Measurements from ENCODE around the gene SPSB1.

SPSB1 gene

DNA sequence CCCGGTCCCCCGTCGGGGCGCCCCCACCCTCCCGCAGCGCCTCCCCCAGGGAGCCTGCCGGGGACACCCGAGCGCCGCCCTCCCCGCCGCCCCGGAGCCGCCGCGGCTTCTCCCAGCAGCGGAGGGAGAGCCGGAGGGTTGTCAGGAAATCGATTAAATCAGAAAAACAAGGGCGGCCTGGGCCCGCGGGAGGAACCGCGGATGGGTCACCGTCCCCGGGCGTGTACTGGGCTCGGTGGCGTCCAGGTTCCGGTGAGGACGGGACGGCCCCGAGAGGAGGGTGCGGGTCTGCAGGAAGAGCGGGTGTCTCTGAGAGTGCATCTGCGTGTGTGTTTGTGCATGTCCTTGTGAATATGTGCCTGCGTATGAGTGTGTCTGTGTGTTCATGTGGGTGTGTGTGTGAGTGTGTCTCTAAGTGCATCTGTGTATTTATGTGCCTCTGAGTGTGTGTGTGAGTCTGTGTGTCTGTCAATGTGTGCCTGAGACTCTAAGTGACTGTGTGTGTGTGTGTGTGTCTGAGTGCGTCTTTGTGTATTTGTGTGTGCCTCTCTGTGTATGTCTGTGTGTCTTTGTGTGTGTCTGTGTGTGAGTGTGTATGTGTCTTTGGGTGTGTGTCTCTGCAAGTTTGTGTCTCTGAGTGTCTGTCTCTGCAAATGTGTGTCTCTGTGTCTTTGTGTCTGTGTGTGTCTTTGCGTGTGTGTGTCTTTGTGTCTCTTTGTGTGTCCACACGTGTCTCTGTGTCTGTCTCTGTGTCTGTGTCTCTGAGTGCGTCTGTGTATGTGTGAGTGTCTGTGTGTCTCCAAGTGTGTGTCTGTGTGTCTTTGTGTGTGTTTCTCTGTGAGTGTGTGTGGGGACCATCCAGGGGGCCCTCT is 1.1 kb downstream of the SPSB1 start (continued):
- TF ChIP-seq SCRT2 (tag by site-specific recombination; IDR thresholded peaks at IDR 0.05) (no peak), ZFP37 (tag by site-specific recombination; IDR thresholded peaks at IDR 0.05) (peak; percentile 77; the same call in 1 of the 2 replicates), ZBTB17 (tag by site-specific recombination; IDR thresholded peaks at IDR 0.05) (peak; percentile 63), RBAK (tag by site-specific recombination; IDR thresholded peaks at IDR 0.05) (no peak), SP7 (tag by site-specific recombination; IDR thresholded peaks at IDR 0.05) (peak; percentile 71), SALL2 (tag by site-specific recombination; IDR thresholded peaks at IDR 0.05; ENCODE audit: borderline replicate concordance) (peak; percentile 81; the same call in 1 of the 2 replicates), ZNF335 (tag by site-specific recombination; conservative IDR thresholded peaks at IDR 0.05) (peak; percentile 80), ZNF521 (tag by site-specific recombination; IDR thresholded peaks at IDR 0.05) (no peak; the same call in 1 of the 2 replicates), ZNF157 (tag by site-specific recombination; IDR thresholded peaks at IDR 0.05) (0 out of 2 replicates have a peak, but pooled peaks have one; percentile 37), ZNF791 (tag by site-specific recombination; IDR thresholded peaks at IDR 0.05) (peak; percentile 28; the same call in 1 of the 2 replicates), ZNF76 (tag by site-specific recombination; IDR thresholded peaks at IDR 0.05; ENCODE audit: borderline replicate concordance, low read depth) (0 out of 2 replicates have a peak, but pooled peaks have one; percentile 28), ZNF146 (tag by site-specific recombination; IDR thresholded peaks at IDR 0.05) (no peak), ZNF830 (tag by site-specific recombination; IDR thresholded peaks at IDR 0.05; ENCODE audit: low read depth) (no peak), ZNF777 (tag by site-specific recombination; IDR thresholded peaks at IDR 0.05; ENCODE audit: borderline replicate concordance) (no peak), ZNF596 (tag by site-specific recombination; IDR thresholded peaks at IDR 0.05) (no peak), ZNF2 (tag by site-specific recombination; IDR thresholded peaks at IDR 0.05) (peak; percentile 97), GLI4 (tag by site-specific recombination; IDR thresholded peaks at IDR 0.05) (no peak), ZNF324 (tag by site-specific recombination; IDR thresholded peaks at IDR 0.05) (peak; percentile 84), MEIS1 (CRISPR knock-in tag; IDR thresholded peaks at IDR 0.05; ENCODE audit: borderline replicate concordance) (no peak), OSR2 (tag by site-specific recombination; IDR thresholded peaks at IDR 0.05) (no peak), ZNF792 (tag by site-specific recombination; IDR thresholded peaks at IDR 0.05) (peak; percentile 59), ZNF214 (tag by site-specific recombination; IDR thresholded peaks at IDR 0.05; ENCODE audit: borderline replicate concordance) (no peak), ZBTB48 (tag by site-specific recombination; IDR thresholded peaks at IDR 0.05) (peak; percentile 72), ZNF132 (tag by site-specific recombination; IDR thresholded peaks at IDR 0.05; ENCODE audit: borderline replicate concordance) (no peak), GLIS1 (tag by site-specific recombination; IDR thresholded peaks at IDR 0.05) (peak; percentile 67), ZBTB20 (tag by site-specific recombination; IDR thresholded peaks at IDR 0.05) (peak; percentile 55; the same call in 1 of the 2 replicates)
- TF ChIP-seq, protein P1, sequence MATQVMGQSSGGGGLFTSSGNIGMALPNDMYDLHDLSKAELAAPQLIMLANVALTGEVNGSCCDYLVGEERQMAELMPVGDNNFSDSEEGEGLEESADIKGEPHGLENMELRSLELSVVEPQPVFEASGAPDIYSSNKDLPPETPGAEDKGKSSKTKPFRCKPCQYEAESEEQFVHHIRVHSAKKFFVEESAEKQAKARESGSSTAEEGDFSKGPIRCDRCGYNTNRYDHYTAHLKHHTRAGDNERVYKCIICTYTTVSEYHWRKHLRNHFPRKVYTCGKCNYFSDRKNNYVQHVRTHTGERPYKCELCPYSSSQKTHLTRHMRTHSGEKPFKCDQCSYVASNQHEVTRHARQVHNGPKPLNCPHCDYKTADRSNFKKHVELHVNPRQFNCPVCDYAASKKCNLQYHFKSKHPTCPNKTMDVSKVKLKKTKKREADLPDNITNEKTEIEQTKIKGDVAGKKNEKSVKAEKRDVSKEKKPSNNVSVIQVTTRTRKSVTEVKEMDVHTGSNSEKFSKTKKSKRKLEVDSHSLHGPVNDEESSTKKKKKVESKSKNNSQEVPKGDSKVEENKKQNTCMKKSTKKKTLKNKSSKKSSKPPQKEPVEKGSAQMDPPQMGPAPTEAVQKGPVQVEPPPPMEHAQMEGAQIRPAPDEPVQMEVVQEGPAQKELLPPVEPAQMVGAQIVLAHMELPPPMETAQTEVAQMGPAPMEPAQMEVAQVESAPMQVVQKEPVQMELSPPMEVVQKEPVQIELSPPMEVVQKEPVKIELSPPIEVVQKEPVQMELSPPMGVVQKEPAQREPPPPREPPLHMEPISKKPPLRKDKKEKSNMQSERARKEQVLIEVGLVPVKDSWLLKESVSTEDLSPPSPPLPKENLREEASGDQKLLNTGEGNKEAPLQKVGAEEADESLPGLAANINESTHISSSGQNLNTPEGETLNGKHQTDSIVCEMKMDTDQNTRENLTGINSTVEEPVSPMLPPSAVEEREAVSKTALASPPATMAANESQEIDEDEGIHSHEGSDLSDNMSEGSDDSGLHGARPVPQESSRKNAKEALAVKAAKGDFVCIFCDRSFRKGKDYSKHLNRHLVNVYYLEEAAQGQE (tag by site-specific recombination; IDR thresholded peaks at IDR 0.05) = no peak
- TF ChIP-seq, protein P2, sequence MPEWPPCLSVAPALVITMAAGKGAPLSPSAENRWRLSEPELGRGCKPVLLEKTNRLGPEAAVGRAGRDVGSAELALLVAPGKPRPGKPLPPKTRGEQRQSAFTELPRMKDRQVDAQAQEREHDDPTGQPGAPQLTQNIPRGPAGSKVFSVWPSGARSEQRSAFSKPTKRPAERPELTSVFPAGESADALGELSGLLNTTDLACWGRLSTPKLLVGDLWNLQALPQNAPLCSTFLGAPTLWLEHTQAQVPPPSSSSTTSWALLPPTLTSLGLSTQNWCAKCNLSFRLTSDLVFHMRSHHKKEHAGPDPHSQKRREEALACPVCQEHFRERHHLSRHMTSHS (tag by site-specific recombination; IDR thresholded peaks at IDR 0.05) = peak; percentile 71; the same call in 1 of the 2 replicates
- TF ChIP-seq, protein P3, sequence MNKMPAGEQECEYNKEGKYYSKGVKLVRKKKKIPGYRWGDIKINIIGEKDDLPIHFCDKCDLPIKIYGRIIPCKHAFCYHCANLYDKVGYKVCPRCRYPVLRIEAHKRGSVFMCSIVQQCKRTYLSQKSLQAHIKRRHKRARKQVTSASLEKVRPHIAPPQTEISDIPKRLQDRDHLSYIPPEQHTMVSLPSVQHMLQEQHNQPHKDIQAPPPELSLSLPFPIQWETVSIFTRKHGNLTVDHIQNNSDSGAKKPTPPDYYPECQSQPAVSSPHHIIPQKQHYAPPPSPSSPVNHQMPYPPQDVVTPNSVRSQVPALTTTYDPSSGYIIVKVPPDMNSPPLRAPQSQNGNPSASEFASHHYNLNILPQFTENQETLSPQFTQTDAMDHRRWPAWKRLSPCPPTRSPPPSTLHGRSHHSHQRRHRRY (tag by site-specific recombination; IDR thresholded peaks at IDR 0.05) = no peak; the same call in 1 of the 2 replicates
- TF ChIP-seq, protein P4, sequence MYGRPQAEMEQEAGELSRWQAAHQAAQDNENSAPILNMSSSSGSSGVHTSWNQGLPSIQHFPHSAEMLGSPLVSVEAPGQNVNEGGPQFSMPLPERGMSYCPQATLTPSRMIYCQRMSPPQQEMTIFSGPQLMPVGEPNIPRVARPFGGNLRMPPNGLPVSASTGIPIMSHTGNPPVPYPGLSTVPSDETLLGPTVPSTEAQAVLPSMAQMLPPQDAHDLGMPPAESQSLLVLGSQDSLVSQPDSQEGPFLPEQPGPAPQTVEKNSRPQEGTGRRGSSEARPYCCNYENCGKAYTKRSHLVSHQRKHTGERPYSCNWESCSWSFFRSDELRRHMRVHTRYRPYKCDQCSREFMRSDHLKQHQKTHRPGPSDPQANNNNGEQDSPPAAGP (tag by site-specific recombination; IDR thresholded peaks at IDR 0.05) = peak; percentile 19; the same call in 1 of the 2 replicates
- TF ChIP-seq, protein P5, sequence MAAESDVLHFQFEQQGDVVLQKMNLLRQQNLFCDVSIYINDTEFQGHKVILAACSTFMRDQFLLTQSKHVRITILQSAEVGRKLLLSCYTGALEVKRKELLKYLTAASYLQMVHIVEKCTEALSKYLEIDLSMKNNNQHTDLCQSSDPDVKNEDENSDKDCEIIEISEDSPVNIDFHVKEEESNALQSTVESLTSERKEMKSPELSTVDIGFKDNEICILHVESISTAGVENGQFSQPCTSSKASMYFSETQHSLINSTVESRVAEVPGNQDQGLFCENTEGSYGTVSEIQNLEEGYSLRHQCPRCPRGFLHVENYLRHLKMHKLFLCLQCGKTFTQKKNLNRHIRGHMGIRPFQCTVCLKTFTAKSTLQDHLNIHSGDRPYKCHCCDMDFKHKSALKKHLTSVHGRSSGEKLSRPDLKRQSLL (tag by site-specific recombination; IDR thresholded peaks at IDR 0.05) = no peak
- TF ChIP-seq, protein P6, sequence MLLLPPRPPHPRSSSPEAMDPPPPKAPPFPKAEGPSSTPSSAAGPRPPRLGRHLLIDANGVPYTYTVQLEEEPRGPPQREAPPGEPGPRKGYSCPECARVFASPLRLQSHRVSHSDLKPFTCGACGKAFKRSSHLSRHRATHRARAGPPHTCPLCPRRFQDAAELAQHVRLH (tag by site-specific recombination; IDR thresholded peaks at IDR 0.05) = peak; percentile 84
